Chondrocyte (in vitro differentiated cells): ENCODE data around the gene IARS2. TPM values are rescaled to one million over a fixed set of nuclear protein-coding genes. Genes with fewer than 3 reads are reported as not detected.
"Not testable (repeated sequence)": the region's sequence is repeated elsewhere in the genome, so short reads cannot be mapped to it uniquely, and the experiment has no call there.

Experiments
- DNase-seq: peaks from one replicate; pipeline ENCODE4 v3.0.0; 2021; ENCODE audit warnings: mixed read lengths, low spot score
- H3K27ac Mint-ChIP-seq: one replicate; pipeline ENCODE4 v1.8.0; 2021; ENCODE audit warnings: mild to moderate bottlenecking, moderate library complexity, mixed read lengths; ENCODE audit not compliant: unreplicated experiment
- H3K27me3 Mint-ChIP-seq: 2 replicates; pipeline ENCODE4 v1.8.0; 2021; ENCODE audit warnings: low read depth, mixed read lengths
- H3K36me3 Mint-ChIP-seq: 2 replicates; pipeline ENCODE4 v1.8.0; 2021; ENCODE audit warnings: low read depth, mixed read lengths
- H3K4me1 Mint-ChIP-seq: 2 replicates; pipeline ENCODE4 v1.8.0; 2021; ENCODE audit warnings: low read depth, mild to moderate bottlenecking, mixed read lengths
- H3K4me3 Mint-ChIP-seq: one replicate; pipeline ENCODE4 v1.8.0; 2021; ENCODE audit warnings: mild to moderate bottlenecking, moderate library complexity, mixed read lengths; ENCODE audit not compliant: unreplicated experiment
- H3K9me3 Mint-ChIP-seq: 2 replicates; pipeline ENCODE4 v1.8.0; 2021; ENCODE audit warnings: low read depth, mixed read lengths
- CTCF ChIP-seq: fragments of 200-600 bp; sonication (generic); IDR thresholded peaks from 2 replicates; pipeline ENCODE4 v1.5.0; 2021; ENCODE audit warnings: antibody characterized with exemption, mild to moderate bottlenecking, moderate library complexity
- total RNA-seq: library from RNA; stranded (reverse); gene quantifications from 3 replicates; pipeline ENCODE4 v1.2.1, GENCODE V29; 2021

Gene IARS2
- total RNA-seq, 1 donor from 2014 or later = 64.9 TPM

- H3K36me3 Mint-ChIP-seq = peaks cover 7% of the 10 kb centered on the region
- H3K27ac Mint-ChIP-seq = no peak overlapping the region
- H3K4me3 Mint-ChIP-seq = no peak overlapping the region
- no peak for DNase-seq
- H3K9me3 Mint-ChIP-seq = no peaks in the 10 kb centered on the region
- peak; percentile 12 for TF ChIP-seq CTCF
- no peaks in the 10 kb centered on the region for H3K27me3 Mint-ChIP-seq
- peaks cover 30% of the 10 kb centered on the region for H3K4me1 Mint-ChIP-seq
Measured at GRCh38 chr1:220093361-220094015, 444 bp upstream of the IARS2 start.

- Mint-ChIP-seq H3K36me3 (peaks cover 18% of the 10 kb centered on the region), H3K4me3 (no peak overlapping the region), H3K27ac (no peak overlapping the region), H3K4me1 (peaks cover 11% of the 10 kb centered on the region), H3K27me3 (no peaks in the 10 kb centered on the region), H3K9me3 (no peaks in the 10 kb centered on the region)
- DNase-seq = no peak
- TF ChIP-seq CTCF = no peak
Measured at GRCh38 chr1:220099826-220100225, 5.9 kb downstream of the IARS2 start.

- H3K9me3 Mint-ChIP-seq, H3K27me3 Mint-ChIP-seq, H3K27ac Mint-ChIP-seq, DNase-seq, H3K4me1 Mint-ChIP-seq, H3K4me3 Mint-ChIP-seq: not testable (repeated sequence)
- peaks cover 26% of the 10 kb centered on the region for H3K36me3 Mint-ChIP-seq
Measured at GRCh38 chr1:220110473-220110872, 16.5 kb downstream of the IARS2 start.

GRCh38 chr1:220112600-220112999, 18.7 kb downstream of the IARS2 start:
- not testable (repeated sequence) for H3K27me3 Mint-ChIP-seq, H3K9me3 Mint-ChIP-seq, DNase-seq, H3K4me3 Mint-ChIP-seq, H3K27ac Mint-ChIP-seq, H3K4me1 Mint-ChIP-seq
- peaks cover 24% of the 10 kb centered on the region for H3K36me3 Mint-ChIP-seq

GRCh38 chr1:220113136-220113695, 19.3 kb downstream of the IARS2 start:
- H3K27me3 Mint-ChIP-seq = no peaks in the 10 kb centered on the region
- H3K27ac Mint-ChIP-seq = no peak overlapping the region
- H3K4me1 Mint-ChIP-seq = peaks cover under 1% of the 10 kb centered on the region
- no peaks in the 10 kb centered on the region for H3K9me3 Mint-ChIP-seq
- peaks cover 22% of the 10 kb centered on the region for H3K36me3 Mint-ChIP-seq
- no peak overlapping the region for H3K4me3 Mint-ChIP-seq
- no peak for DNase-seq
- peak; percentile 79 for TF ChIP-seq CTCF

- no peak for DNase-seq
- Mint-ChIP-seq H3K27ac (no peak overlapping the region), H3K4me1 (peaks cover 6% of the 10 kb centered on the region), H3K4me3 (no peak overlapping the region), H3K36me3 (peaks cover 9% of the 10 kb centered on the region), H3K27me3 (no peaks in the 10 kb centered on the region), H3K9me3 (no peaks in the 10 kb centered on the region)
- TF ChIP-seq CTCF = no peak
Measured at GRCh38 chr1:220119043-220119512, 25.1 kb downstream of the IARS2 start.
